ENCODE data around the gene DENND2D.

Gene DENND2D, protein sequence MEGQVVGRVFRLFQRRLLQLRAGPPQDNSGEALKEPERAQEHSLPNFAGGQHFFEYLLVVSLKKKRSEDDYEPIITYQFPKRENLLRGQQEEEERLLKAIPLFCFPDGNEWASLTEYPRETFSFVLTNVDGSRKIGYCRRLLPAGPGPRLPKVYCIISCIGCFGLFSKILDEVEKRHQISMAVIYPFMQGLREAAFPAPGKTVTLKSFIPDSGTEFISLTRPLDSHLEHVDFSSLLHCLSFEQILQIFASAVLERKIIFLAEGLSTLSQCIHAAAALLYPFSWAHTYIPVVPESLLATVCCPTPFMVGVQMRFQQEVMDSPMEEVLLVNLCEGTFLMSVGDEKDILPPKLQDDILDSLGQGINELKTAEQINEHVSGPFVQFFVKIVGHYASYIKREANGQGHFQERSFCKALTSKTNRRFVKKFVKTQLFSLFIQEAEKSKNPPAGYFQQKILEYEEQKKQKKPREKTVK

GRCh38 chr1:111199881-111200801, at the start of gene DENND2D:
Gene DENND2D, minus strand, starts transcription at chr1:111200646. Its CDS starts 187 bp downstream, at chr1:111200459.
- no peak for DNase-seq

DNA sequence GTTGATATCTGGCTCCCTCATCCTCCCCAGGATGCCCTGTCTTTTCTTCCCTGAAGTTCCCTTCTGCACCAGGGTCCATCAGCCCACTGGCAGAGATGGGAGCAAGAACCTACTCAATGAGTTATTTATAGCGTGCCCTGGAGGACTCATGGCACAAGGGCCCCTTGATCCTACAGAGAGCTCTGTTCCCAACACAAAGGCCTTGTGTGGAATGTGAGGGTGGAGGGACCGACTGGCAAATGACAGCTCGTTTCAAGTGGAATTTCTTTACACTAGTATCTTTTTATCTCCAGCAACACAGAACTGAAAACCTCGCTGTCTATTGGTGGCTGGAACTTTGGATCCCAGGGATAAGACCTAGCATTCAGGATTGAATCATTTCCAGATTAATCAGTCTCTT, 49.5 kb upstream of the DENND2D start:
- no peak for DNase-seq

- DNase-seq = no peak
Measured at GRCh38 chr1:111247125-111247838, 46.8 kb upstream of the DENND2D start.

- no peak for DNase-seq
Measured at GRCh38 chr1:111242805-111243523, 42.5 kb upstream of the DENND2D start.

DNA sequence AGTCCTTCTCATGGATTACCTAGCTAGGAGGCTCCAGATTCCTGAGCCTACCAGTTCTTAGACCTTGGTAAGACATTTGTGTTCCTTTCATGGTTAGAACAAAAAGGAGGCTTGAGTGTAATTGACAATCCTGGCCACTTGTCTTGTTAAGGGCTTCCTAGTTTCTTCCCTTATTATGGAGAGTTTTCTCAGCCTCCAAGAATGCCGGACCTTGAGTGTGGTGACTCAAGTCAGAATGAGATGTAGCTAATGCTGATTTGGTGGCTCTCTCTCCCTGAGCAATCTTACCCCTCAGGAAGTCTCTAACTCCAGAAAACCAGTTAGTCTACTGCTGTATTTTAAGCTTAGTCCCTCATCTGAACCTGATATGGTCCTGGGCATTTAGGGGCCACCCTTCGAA, 41.4 kb upstream of the DENND2D start:
- DNase-seq = no peak

- DNase-seq = no peak
Measured at GRCh38 chr1:111238056-111238795, 37.8 kb upstream of the DENND2D start.

DNA sequence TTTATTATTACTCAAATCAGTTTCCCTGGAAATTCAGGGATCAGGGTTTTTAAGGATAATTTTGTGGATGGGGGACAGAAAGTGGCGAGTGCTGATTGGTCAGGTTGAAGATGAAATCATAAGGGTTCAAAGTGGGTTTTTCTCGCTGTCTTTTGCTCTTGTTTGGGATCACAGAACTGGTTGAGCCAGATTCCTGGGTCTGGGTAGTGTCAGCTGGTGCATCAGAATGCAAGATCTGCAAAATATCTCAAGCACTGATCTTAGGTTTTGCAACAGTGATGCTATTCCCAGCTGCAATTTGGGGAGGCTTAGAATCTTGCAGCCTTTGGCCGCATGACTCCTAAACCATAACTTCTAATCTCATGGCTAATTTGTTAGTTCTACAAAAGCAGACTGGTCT, 36.4 kb upstream of the DENND2D start:
- DNase-seq = no peak

- DNase-seq = no peak
Measured at GRCh38 chr1:111236379-111236778, 35.9 kb upstream of the DENND2D start.

- DNase-seq = no peak
Measured at GRCh38 chr1:111234866-111235265, 34.4 kb upstream of the DENND2D start.

GRCh38 chr1:111234258-111234657, 33.8 kb upstream of the DENND2D start:
- DNase-seq = no peak

DNA sequence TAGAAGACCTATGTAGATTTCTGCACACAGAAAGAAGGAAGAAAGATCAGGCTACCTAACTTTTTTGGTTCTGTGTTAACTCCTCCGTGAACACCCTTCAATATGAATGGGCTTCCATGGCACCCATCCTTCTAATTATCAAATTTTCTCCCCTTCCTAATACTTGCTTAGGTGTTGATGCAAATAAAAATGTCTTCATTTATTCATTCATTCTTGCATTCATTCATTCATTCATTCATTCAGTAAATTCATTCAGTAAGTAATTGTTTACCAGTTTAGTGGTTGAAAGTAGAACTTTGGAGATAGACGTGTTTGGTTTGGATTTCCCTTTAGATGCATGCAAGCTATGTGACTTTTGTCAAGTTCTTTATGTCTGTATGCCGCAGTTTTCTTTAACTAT, 31.7 kb upstream of the DENND2D start:
- DNase-seq = no peak

DNA sequence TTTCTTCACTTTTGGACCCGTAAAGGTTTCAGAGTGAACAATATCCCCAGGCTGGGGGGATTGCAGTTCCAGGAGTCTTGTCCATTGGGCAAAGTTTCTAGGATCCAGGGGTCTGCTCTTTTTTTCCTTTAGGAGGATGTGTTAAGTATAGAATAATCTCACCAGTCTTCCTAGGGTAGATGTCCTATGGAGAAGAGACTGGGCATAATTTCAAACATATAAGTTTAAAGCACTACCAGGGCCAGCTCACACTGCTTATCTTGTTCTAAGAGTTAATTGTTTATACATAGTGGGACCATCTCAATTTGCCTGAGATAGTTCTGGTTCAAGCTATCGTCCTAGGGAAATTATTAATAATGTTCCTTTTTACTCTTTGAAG, 28.3 kb upstream of the DENND2D start:
- DNase-seq = no peak

- DNase-seq = no peak
Measured at GRCh38 chr1:111227851-111228747, 27.7 kb upstream of the DENND2D start.

DNA sequence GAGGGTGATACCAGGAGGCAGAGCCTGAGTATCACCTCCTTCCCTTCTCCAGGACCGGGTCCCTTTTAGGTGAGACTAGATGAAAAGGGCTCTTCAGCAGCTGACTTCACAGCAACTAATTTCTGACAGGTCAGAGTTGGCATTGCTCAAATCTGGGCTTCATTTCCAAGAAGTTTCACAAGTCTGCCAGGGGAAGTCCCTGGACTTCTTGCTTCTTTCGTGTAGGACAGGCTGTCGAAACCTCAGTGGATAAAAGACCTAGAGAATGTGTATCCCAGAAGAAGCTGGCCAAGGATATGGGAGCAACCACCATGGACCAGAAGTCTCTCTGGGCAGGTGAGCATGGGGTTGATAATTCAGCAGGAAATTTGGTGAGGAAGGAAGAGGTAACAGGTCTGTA, 27.0 kb upstream of the DENND2D start, which contains the start of gene CHI3L2:
TSS of gene CHI3L2 (plus strand) at position 280 of the 400 bp plus-strand sequence. CDS start at position 297, 17 bp downstream.
- DNase-seq = no peak

DNA sequence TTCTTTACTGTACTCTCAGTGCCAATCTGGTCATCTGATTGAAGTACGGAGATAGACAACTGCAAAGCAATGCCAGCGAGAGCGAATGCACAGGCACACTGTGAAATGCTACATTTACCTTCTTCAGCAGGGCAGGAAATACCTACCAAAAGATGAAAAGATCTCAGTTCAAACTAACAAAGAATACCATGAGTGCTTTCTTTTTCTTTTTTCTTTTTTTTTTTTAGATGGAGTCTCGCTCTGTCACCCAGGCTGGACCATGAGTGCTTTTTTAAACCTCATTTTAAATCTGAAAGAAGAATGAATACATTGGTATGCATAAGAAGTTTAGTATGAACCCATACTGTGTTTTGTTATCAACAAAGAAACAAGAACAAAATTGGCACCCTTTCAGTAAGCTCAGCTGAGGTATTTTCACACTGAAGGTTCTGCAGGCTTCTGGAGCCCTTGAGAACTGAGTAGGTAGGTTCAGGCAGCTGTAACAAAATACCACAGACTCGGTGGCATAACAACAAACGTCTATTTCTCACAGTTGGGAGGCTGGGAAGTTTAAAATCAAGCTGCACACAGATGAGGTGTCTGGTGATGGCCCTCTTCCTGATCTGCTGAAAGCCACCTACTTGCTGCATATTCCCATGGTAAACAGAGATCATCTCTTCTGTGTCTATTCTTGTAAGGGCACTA, 25.4 kb upstream of the DENND2D start:
- no peak for DNase-seq

GRCh38 chr1:111225091-111225490, 24.6 kb upstream of the DENND2D start:
- no peak for DNase-seq

DNA sequence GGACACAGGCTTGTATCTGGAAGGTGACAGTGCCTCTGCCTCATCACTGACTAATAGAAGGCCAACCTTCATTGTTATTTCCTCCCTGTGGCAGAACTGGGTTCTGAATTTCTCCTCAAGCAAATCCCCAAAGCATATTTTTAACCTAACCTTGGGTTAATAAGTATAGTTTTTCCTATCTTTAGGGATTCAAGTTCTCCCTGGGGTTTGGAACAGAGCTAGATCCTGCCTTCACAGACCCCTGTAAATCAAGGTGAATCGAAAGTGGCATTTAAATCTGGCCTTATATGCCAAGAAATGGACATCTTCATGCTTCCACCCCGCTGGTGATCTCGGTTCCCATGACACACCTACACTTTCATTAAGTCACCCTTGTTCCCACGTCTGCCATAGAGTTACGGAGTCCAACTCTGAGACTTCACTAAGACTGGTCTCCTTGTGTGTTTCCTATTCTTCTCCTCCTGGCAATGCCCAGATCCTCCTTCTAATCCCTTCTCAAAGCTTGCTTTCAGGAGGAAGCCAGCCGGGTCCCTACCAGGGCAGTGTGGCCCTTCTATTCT, 22.8 kb upstream of the DENND2D start:
- no peak for DNase-seq

GRCh38 chr1:111222308-111223125, 22.1 kb upstream of the DENND2D start:
- DNase-seq = peak; percentile 2

Measured in DMS 273 treated with DMSO at 0.1 percent for 48 hours (cell line).